Dermis blood vessel endothelial cell (primary cell): Measurements from ENCODE around the gene GRM5. TPM values are rescaled to one million over a fixed set of nuclear protein-coding genes. Genes with fewer than 3 reads are reported as not detected.

Experiments
- DNase-seq: peaks from one replicate; pipeline ENCODE4 v3.0.0; 2010
- total RNA-seq: library from RNA; depleted of rRNA; stranded (reverse); fragments of >200 nt; gene quantifications from 2 replicates; pipeline ENCODE4 v1.2.3, GENCODE V29; 2014

GRM5 gene
- total RNA-seq, 1 donor from 2014 or later, result under 0.01 TPM

DNA sequence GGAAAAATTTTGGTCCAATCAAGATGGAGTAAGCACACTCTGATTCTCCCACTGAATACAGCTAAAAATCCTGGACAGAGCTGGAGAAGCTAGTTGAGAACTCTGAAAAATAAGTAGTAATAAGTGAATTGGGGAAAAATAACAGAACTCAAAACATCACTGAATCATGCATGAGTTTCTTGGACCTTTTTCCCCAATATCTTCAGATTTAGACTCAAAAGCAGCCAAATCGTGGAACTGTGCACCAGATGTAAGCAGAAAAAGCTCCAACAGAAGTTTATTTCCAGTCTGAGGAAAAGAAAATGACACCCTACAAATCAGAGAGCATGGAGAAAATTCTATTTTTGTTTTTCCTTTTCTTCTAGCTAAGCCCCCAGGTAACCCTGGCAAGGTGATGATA lies 448.6 kb downstream of the GRM5 start:
- DNase-seq, result no peak

DNA sequence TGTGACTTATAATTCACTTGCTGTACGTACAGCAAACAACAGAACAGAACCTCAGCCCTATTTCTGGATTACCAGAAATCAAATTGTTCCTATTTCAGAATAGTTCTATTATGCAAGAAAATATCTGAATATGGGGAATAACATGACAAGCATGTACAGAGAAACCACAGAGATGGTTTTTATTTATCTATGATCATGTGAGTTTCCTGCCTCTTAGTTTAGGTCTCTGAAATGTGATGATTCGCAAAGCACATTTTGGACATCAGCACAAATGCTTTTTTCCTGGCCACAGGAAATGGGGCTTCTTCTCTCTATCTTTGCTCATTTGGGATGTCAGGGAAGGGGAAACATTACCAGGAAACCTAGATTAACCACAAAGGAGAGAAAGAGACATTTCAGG lies 461.5 kb downstream of the GRM5 start:
- DNase-seq, result no peak

- peak; percentile 19 for DNase-seq
Observed at GRCh38 chr11:88603091-88603867, 462.5 kb downstream of the GRM5 start.

DNA sequence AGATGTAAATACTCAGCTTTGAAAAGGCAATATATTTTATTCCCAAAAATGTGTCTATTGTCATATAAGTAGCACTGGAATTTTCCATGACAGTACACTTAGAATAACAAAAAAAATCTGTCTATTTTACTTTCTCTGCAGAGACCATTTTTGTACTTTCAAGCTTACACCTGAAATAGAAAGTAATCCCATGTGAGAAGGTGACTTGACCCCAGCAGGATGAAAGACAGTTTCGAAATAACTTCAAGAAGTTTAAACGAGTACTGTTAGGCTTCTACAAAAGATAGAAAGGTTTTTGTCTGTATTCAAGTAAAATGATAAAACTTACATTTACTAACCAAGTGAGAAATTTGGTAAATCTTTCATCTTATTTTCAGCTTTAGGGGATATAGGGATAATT lies 468.4 kb downstream of the GRM5 start:
- DNase-seq, result no peak

DNA sequence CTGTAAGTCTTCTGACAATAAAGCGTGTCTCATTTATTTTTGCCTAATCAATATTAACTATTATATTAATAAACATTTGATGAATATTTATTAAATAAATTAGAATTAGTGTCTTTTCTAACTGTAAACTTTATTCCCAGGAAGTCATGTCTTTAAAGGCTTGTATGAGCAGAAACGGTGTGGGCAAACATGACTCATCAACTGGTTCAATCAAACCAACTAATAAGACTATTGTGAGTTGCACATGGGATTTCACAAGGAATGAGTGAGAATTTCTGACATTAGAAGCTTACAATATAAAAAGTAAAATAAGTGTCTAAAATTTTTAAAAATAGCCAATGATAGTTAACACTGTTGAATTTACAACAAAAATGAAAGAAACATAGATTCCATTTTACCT lies 469.0 kb downstream of the GRM5 start:
- DNase-seq, result no peak

GRCh38 chr11:88594274-88594950 lies 471.4 kb downstream of the GRM5 start:
- no peak for DNase-seq

DNA sequence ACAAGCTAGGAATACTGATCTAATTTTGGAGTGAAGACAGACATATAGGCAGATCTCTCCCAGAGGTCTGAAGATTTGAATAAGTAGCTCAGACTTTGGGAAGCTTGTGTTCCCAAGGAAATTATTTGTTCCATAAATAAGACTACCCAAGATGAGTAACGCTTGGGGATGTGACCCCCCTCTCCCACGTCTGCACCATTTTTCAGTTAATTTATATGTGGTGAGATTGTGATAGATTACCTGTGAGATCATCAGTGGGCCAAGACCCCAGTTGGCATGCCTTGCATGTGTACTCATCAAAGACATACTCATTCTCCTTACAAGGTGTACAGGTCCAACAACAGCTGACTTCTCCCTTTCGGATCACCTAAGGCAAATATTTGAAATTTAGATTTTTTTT lies 475.4 kb downstream of the GRM5 start:
- no peak for DNase-seq

DNA sequence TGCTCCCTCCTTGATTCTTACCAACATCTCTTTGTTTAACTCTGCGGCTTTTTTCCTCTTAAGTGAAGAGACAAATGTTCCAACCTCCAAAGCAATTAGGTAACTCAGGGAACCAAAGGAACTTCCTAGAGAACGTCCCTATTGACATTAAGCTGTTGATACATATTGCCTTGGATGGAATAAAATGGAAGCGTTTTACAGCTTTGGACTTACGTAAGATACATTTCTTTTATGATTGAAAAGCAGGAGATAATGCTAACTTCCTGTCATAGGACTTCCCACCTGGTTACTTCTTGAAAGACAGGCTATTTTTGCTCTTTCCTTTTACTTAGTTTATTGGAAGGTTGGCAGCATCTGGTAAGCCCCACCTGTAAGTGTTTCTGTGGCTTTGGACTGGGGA lies 482.5 kb downstream of the GRM5 start:
- DNase-seq, result no peak

- DNase-seq, result peak; percentile 29
Observed at GRCh38 chr11:88579466-88579865, 486.3 kb downstream of the GRM5 start.

- DNase-seq, result no peak
Observed at GRCh38 chr11:88576741-88577140, 489.0 kb downstream of the GRM5 start.

DNA sequence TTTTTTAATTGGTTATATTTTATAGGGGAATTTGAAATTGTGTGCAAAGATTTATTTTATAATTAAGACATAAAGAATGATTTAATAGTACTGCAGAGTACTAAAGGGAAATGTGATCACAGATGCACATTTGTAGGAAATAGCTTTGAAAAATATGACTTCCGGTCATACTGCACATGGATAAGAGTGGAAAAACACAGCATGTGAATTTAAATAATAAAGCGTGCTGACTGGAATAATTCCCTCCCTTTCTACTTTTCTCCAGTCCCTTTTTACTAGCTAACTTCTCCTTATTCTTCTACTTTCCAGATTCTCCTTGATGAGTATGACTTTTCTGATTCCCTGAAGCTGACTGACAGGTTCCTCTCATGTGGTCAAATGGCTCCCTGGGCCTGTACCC lies 489.9 kb downstream of the GRM5 start:
- peak; percentile 67 for DNase-seq

- peak; percentile 33 for DNase-seq
Observed at GRCh38 chr11:88569342-88569741, 496.4 kb downstream of the GRM5 start.

GRCh38 chr11:88555829-88556202 lies 510.0 kb downstream of the GRM5 start:
- DNase-seq, result peak; percentile 13

- peak; percentile 99 for DNase-seq
Observed at GRCh38 chr11:88555018-88555828, 510.6 kb downstream of the GRM5 start.

DNA sequence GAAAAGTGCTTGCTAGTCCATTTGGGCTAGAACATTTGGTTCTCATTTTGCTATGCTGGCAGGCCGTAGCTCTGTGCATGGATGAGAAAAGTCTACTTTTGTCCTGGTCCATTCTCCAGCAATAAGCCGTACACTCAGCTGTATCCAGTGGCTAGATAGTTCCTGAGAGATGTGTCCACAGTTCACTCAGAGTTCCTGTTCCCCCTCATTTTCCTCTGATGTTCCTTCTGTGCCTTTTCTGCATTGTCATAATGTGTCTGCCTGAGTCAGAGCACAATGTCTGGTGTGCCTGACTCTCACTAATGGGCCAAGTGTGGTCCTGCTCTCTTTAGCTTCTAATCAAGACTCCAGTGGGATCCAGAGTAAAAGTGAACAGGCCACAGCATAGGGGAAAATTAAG lies 512.6 kb downstream of the GRM5 start:
- DNase-seq, result peak; percentile 15

DNA sequence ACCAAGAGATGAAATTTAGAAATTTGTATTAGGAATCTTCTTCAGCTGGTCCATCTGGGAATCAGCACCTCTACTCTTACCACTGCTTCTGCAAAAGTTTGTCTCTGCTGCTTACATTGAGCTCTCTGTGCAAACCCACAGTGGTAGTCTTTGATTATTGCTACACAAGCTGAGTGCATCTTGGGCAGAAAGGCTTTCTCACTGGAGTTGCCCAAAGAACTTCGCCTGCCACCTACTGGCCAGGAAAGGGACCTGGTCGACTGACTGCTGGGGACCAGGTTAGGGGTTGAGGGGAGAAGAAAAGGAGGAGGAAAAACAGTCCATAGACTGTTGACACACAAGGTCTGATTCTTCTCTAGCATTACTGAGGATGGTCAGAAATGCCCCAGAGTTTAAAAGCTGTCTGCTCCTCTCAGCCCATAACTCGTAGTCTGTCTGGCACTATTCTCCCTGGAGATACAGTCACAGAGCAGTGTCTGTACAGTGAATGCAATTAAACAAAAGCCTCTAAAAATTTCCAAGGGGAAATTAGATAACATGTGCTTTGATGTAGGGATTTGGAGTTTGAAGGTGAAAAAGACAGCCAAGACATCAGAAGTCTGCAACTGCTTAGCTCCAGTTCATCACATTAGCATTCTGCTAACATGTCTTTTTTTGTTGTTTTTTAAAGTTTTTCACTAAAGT lies 513.3 kb downstream of the GRM5 start:
- peak; percentile 58 for DNase-seq

DNA sequence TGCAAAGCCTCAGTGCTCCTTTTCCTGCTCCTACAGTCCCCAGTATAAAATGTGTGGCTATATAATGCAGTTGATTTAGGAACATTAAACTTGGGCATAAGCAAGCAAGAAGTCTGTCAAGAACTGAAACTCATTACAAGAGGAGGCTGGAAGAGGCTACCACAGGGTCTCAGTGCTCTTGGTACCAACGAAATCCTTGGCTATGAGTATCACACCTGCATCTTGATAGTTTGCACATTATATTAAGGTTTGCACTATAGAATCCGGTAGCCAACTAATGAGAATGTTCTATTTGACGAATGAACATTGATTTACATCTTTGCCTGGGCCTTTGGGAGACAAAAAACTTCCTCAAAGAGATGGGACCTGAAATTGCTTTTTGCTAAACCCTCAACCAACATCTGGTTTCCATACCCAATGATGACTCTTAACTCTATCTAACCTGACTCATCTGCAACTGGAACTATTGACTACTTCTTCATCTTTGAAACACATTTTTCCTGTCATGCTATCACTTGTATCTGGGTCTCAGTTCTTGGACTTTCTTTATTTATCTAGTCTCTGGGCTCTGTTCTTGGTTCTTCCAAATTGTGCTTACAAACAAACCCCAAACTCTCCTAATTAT lies 521.0 kb downstream of the GRM5 start:
- no peak for DNase-seq

DNA sequence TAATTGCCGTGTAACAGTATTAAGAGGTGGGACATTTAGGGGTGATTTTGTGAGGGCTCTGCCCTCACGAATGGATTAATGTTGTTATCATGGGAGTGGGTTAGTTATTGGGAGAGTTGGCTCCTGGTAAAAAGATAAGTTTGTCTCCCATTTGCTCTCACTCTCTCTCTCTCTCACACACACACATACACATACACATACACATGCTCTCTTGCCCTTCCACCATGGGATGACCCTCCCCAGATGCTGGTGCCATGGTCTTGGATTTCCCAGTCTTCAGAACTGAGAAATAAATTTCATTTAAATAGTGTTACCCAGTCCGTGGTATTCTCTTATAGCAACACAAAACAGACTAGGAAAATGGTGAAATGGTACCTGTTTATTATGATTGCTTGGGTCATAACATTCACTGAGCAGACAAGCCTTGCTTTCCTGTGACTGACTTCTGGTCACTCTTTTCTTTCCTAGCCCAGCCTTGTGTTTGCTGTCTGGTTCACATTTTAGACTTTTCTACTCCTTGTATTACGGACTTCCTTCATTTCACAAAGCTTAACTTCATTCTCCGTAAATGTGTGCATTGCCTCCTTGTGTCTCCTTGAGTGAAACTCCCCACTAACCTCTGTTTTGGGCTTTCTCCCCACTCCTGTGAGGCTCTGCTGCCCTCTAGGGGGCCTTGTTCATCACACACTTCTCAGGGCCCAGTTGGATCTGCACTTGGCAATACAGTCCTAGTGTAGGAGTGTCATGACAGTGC lies 521.7 kb downstream of the GRM5 start:
- peak; percentile 95 for DNase-seq

DNA sequence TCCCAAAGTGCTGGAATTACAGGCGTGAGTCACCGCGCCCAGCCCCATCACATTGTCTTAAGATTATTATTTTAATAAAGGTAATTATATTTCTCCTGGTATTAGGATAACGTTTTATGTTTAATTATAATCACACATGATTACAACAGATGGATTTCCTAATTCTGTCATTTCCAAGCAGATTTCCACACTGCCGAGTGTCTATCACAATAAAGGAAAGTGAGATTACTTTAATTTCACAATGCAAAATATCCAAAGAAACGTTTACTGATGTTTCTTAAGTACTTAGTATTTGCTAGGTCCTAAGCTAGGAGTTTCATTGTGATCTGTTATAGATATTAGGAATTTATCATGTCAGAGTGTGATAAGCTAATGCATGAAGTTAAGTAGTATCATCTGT lies 524.8 kb downstream of the GRM5 start:
- DNase-seq, result no peak

DNA sequence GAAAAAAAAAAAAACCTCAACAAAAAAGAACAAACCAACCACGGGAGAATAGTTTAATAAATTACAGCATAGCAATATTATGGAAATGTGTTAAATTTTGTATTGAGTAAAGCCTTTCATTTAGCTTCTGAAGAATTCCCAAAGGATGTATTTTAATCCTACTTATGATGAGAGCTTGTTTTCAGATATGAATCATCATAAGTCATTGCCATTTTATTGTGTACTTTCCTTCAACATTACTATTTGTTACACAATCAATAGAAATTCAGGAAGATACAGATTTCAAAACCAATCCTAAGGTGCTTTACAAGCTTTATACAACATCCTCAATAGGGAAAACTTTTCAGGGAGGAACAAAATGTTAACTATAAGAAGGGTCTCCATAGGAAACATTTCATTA lies 527.7 kb downstream of the GRM5 start:
- peak; percentile 42 for DNase-seq

- no peak for DNase-seq
Observed at GRCh38 chr11:88537613-88538012, 528.2 kb downstream of the GRM5 start.
